Caki2 (cell line): ENCODE data around the gene IPO8. TPM values are rescaled to one million over a fixed set of nuclear protein-coding genes. Genes with fewer than 3 reads are reported as not detected.
A peak's percentile ranks its signal among the peaks of the same experiment; 100 is the strongest.

ENCODE experiments used
- DNase-seq: peaks from one replicate; pipeline ENCODE4 v3.0.0-alpha.2; 2015; ENCODE audit warnings: low read depth
- in situ Hi-C: cut with HindIII; loops from 2 replicates; pipeline ENCODE4 v1.10.0; 2016; ENCODE audit warnings: low sequenced_read_pairs, low pct_unique_long_range_greater_than_20kb, mixed read lengths
- total RNA-seq: library from RNA; depleted of rRNA; stranded (reverse); fragments of >200 nt; shearing (Covaris generic); gene quantifications from 2 replicates; pipeline ENCODE4 v1.2.3, GENCODE V29; 2014; ENCODE audit warnings: low replicate concordance; rRNA removed

IPO8 gene
- 6.6 and 11.3 TPM in 2 replicates for total RNA-seq

GRCh38 chr12:30695199-30696102 is at the start of gene IPO8:
Gene IPO8, minus strand, starts transcription at chr12:30695869. Its CDS starts 222 bp downstream, at chr12:30695647.
- in situ Hi-C loops = no loop called here
- DNase-seq = peak; percentile 93

- in situ Hi-C loops = no loop called here
These were observed 48.7 kb upstream of the IPO8 start for GRCh38 chr12:30744321-30744720.

GRCh38 chr12:30740274-30740673 is 44.6 kb upstream of the IPO8 start:
- in situ Hi-C loops = no loop called here
- no peak for DNase-seq

More at GRCh38 chr12:30744321-30744720, 48.7 kb upstream of the IPO8 start:
- DNase-seq = no peak

- in situ Hi-C loops = no loop called here
- DNase-seq = no peak
These were observed 43.4 kb upstream of the IPO8 start for GRCh38 chr12:30739020-30739419.

- in situ Hi-C loops = no loop called here
- DNase-seq = no peak
These were observed 37.4 kb upstream of the IPO8 start for GRCh38 chr12:30732954-30733637.

GRCh38 chr12:30730011-30730410 is 34.3 kb upstream of the IPO8 start:
- in situ Hi-C loops = no loop called here

GRCh38 chr12:30729547-30729946 is 33.9 kb upstream of the IPO8 start:
- in situ Hi-C loops = no loop called here
- no peak for DNase-seq

More at GRCh38 chr12:30730011-30730410, 34.3 kb upstream of the IPO8 start:
- DNase-seq = no peak

GRCh38 chr12:30726647-30727046 is 31.0 kb upstream of the IPO8 start:
- DNase-seq = no peak

GRCh38 chr12:30725739-30726138 is 30.1 kb upstream of the IPO8 start:
- in situ Hi-C loops = no loop called here
- peak; percentile 31 for DNase-seq

More at GRCh38 chr12:30726647-30727046, 31.0 kb upstream of the IPO8 start:
- in situ Hi-C loops = no loop called here

GRCh38 chr12:30719060-30719459 is 23.4 kb upstream of the IPO8 start:
- in situ Hi-C loops = no loop called here
- no peak for DNase-seq

- in situ Hi-C loops = no loop called here
These were observed 12.1 kb upstream of the IPO8 start for GRCh38 chr12:30707613-30708342.

GRCh38 chr12:30706476-30706875 is 10.8 kb upstream of the IPO8 start:
- in situ Hi-C loops = no loop called here
- no peak for DNase-seq

More at GRCh38 chr12:30707613-30708342, 12.1 kb upstream of the IPO8 start:
- DNase-seq = no peak

- DNase-seq = no peak
- in situ Hi-C loops = no loop called here
These were observed 5.4 kb upstream of the IPO8 start for GRCh38 chr12:30701056-30701455.

- DNase-seq = no peak
- in situ Hi-C loops = no loop called here
These were observed 4.7 kb upstream of the IPO8 start for GRCh38 chr12:30700216-30700900.

GRCh38 chr12:30698346-30698745 is 2.7 kb upstream of the IPO8 start:
- no peak for DNase-seq
- in situ Hi-C loops = no loop called here

GRCh38 chr12:30696943-30697342 is 1.3 kb upstream of the IPO8 start:
- DNase-seq = no peak
- in situ Hi-C loops = no loop called here

- in situ Hi-C loops = no loop called here
- peak; percentile 1 for DNase-seq
These were observed 817 bp upstream of the IPO8 start for GRCh38 chr12:30696486-30696885.

- in situ Hi-C loops = no loop called here
- no peak for DNase-seq
These were observed 387 bp upstream of the IPO8 start for GRCh38 chr12:30696103-30696408.
